IMR-90 (cell line): ENCODE results near the gene KRTAP4-5. TPM values are rescaled to one million over a fixed set of nuclear protein-coding genes. Genes with fewer than 3 reads are reported as not detected.

Experiments
- ATAC-seq: fragments of 200-7000 bp; cut with Tn5 transposase; 2 replicates; pipeline ENCODE4 v1.9.1; 2020; ENCODE audit warnings: low read depth, mild to moderate bottlenecking, moderate library complexity
- BruUV-seq: library from RNA; stranded (reverse); fragments of 400-500 nt; replicated peaks from 2 replicates; lab custom pipeline; 2021; lab: Mats Ljungman, UMichigan
- CTCF ChIA-PET: fragments of 300-600 bp; formaldehyde crosslinking; extraction: SDS; loops from one replicate; lab custom pipeline; 2021; ENCODE audit warnings: antibody characterized with exemption; lab: Yijun Ruan, JAX
- POLR2A ChIA-PET: fragments of 300-600 bp; sonication (Branson Sonifier 250); formaldehyde crosslinking; loops from one replicate; lab custom pipeline; 2022; ENCODE audit warnings: antibody characterized with exemption; ENCODE audit not compliant: unreplicated experiment; lab: Charles Lee
- DNase-seq: peaks from one replicate; pipeline ENCODE4 v3.0.0; 2013
- H2AFZ ChIP-seq: replicated peaks from 2 replicates; pipeline ENCODE3; 2013; ENCODE audit warnings: low read length, mild to moderate bottlenecking; ENCODE audit not compliant: poor library complexity
- H2AK5ac ChIP-seq: 2 replicates; pipeline ENCODE4 v1.6.1; 2013; ENCODE audit warnings: low read depth, low read length, inconsistent platforms
- H2AK9ac ChIP-seq: replicated peaks from 2 replicates; pipeline ENCODE3; 2013; ENCODE audit warnings: mild to moderate bottlenecking, low read depth, low read length, moderate library complexity; ENCODE audit not compliant: poor library complexity
- H2BK120ac ChIP-seq: 2 replicates; pipeline ENCODE4 v1.6.1; 2013; ENCODE audit warnings: low read depth, low read length, inconsistent platforms
- H2BK15ac ChIP-seq: 3 replicates; pipeline ENCODE4 v1.6.1; 2013; ENCODE audit warnings: low read depth, low read length, inconsistent platforms
- H2BK20ac ChIP-seq: 2 replicates; pipeline ENCODE4 v1.6.1; 2013; ENCODE audit warnings: low read depth, mild to moderate bottlenecking, inconsistent platforms, low read length, moderate library complexity
- H2BK5ac ChIP-seq: 2 replicates; pipeline ENCODE4 v1.6.1; 2013; ENCODE audit warnings: mild to moderate bottlenecking, low read depth, low read length, inconsistent platforms; ENCODE audit not compliant: poor library complexity, severe bottlenecking
- H3K14ac ChIP-seq: replicated peaks from 2 replicates; pipeline ENCODE4 v1.6.1; 2013; ENCODE audit warnings: low read depth, low read length, inconsistent platforms
- H3K18ac ChIP-seq: 2 replicates; pipeline ENCODE4 v1.6.1; 2013; ENCODE audit warnings: low read depth, low read length, control low read depth
- H3K23ac ChIP-seq: 2 replicates; pipeline ENCODE4 v1.6.1; 2013; ENCODE audit warnings: low read depth, low read length, inconsistent platforms
- H3K27ac ChIP-seq: 2 replicates; pipeline ENCODE4 v1.5.1; 2013; ENCODE audit warnings: mild to moderate bottlenecking, control low read depth, low read length; ENCODE audit not compliant: insufficient read depth
- H3K27me3 ChIP-seq: 2 replicates; pipeline ENCODE4 v1.6.1; 2013; ENCODE audit warnings: low read length; ENCODE audit not compliant: control insufficient read depth, insufficient read depth
- H3K36me3 ChIP-seq: 2 replicates; pipeline ENCODE4 v1.6.1; 2013; ENCODE audit warnings: low read length, mixed read lengths; ENCODE audit not compliant: control insufficient read depth, insufficient read depth
- H3K4ac ChIP-seq: 2 replicates; pipeline ENCODE4 v1.6.1; 2013; ENCODE audit warnings: low read depth, low read length, inconsistent platforms
- H3K4me1 ChIP-seq: 2 replicates; pipeline ENCODE4 v1.6.1; 2013; ENCODE audit warnings: low read length, mixed read lengths; ENCODE audit not compliant: control insufficient read depth, insufficient read depth
- H3K4me2 ChIP-seq: 2 replicates; pipeline ENCODE4 v1.6.1; 2013; ENCODE audit warnings: low read depth, mild to moderate bottlenecking, control low read depth, low read length, moderate library complexity
- H3K4me3 ChIP-seq: 2 replicates; pipeline ENCODE4 v1.5.1; 2013; ENCODE audit warnings: low read depth, mild to moderate bottlenecking, control low read depth, low read length, moderate library complexity; ENCODE audit not compliant: insufficient read depth
- H3K56ac ChIP-seq: 2 replicates; pipeline ENCODE4 v1.6.1; 2013; ENCODE audit warnings: low read length, inconsistent platforms; ENCODE audit not compliant: insufficient read depth; ENCODE audit errors: extremely low read depth
- H3K79me1 ChIP-seq, 2 experiments: 2 replicates each; pipeline ENCODE4 v1.6.1; 2013; ENCODE audit warnings: low read length in 2 of 2, inconsistent platforms in 1 of 2, low read depth in 1 of 2
- H3K9ac ChIP-seq: 2 replicates; pipeline ENCODE4 v1.6.1; 2013; ENCODE audit warnings: low read depth, low read length, control low read depth
- H3K9me1 ChIP-seq: 2 replicates; pipeline ENCODE4 v1.6.1; 2013; ENCODE audit warnings: low read length, inconsistent platforms; ENCODE audit not compliant: insufficient read depth
- H3K9me3 ChIP-seq: 2 replicates; pipeline ENCODE4 v1.6.1; 2013; ENCODE audit warnings: low read length; ENCODE audit not compliant: control insufficient read depth, insufficient read depth
- H4K20me1 ChIP-seq: 2 replicates; pipeline ENCODE4 v1.6.1; 2013; ENCODE audit warnings: low read length, inconsistent platforms; ENCODE audit not compliant: insufficient read depth
- H4K5ac ChIP-seq: 2 replicates; pipeline ENCODE4 v1.6.1; 2013; ENCODE audit warnings: mild to moderate bottlenecking, low read depth, low read length, control low read depth
- H4K8ac ChIP-seq, 2 experiments: 2 replicates each; pipeline ENCODE4 v1.6.1; 2013; ENCODE audit warnings: low read depth in 2 of 2, low read length in 2 of 2, control low read depth in 1 of 2, inconsistent platforms in 1 of 2
- H4K91ac ChIP-seq: 2 replicates; pipeline ENCODE4 v1.6.1; 2013; ENCODE audit warnings: low read depth, low read length, inconsistent platforms; ENCODE audit not compliant: insufficient read depth
- CEBPB ChIP-seq: IDR thresholded peaks from 2 replicates; pipeline ENCODE4 v1.6.1; 2012; ENCODE audit warnings: low read depth, low read length, improper control_type of control experiment
- CTCF ChIP-seq: conservative IDR thresholded peaks from 2 replicates; pipeline ENCODE4 v1.5.1; 2012; ENCODE audit warnings: mild to moderate bottlenecking, low read depth, low read length, improper control_type of control experiment
- ELK1 ChIP-seq: fragments of 150-350 bp; IDR thresholded peaks from 2 replicates; pipeline ENCODE4 v1.6.1; 2016; ENCODE audit warnings: low read depth, mild to moderate bottlenecking, low read length, moderate library complexity, borderline replicate concordance
- FOS ChIP-seq: fragments of 150-350 bp; IDR thresholded peaks from 2 replicates; pipeline ENCODE4 v1.6.1; 2016; ENCODE audit warnings: low read depth, low read length
- MAFK ChIP-seq: IDR thresholded peaks from 2 replicates; pipeline ENCODE4 v1.6.1; 2012; ENCODE audit warnings: low read depth, low read length, improper control_type of control experiment
- MAZ ChIP-seq: IDR thresholded peaks from 2 replicates; pipeline ENCODE4 v1.6.1; 2012; ENCODE audit warnings: low read depth, mild to moderate bottlenecking, low read length, improper control_type of control experiment, moderate library complexity, borderline replicate concordance
- MXI1 ChIP-seq: IDR thresholded peaks from 2 replicates; pipeline ENCODE4 v1.6.1; 2012; ENCODE audit warnings: low read depth, mild to moderate bottlenecking, low read length, moderate library complexity, borderline replicate concordance
- POLR2A ChIP-seq: IDR thresholded peaks from 2 replicates; pipeline ENCODE4 v1.6.1; 2012; ENCODE audit warnings: mild to moderate bottlenecking, low read depth, low read length
- RAD21 ChIP-seq: IDR thresholded peaks from 2 replicates; pipeline ENCODE4 v1.6.1; 2012; ENCODE audit warnings: low read length, improper control_type of control experiment
- RCOR1 ChIP-seq: IDR thresholded peaks from 2 replicates; pipeline ENCODE4 v1.6.1; 2012; ENCODE audit warnings: mild to moderate bottlenecking, low read length, improper control_type of control experiment; ENCODE audit not compliant: insufficient replicate concordance
- SMC3 ChIP-seq: fragments of 150-350 bp; IDR thresholded peaks from 2 replicates; pipeline ENCODE4 v1.6.1; 2016; ENCODE audit warnings: low read depth, mild to moderate bottlenecking, antibody characterized with exemption, low read length, moderate library complexity
- WGBS, 2 experiments: methylation state at CpG; one replicate each; pipeline versions ENCODE4 v1.1.5 to v1.1.7; 2013; ENCODE audit warnings: missing lambda C conversion rate in 2 of 2; ENCODE audit not compliant: insufficient read length in 1 of 2; ENCODE audit errors: extremely low coverage in 2 of 2; 5-methylcytosine and 5-hydroxymethylcytosine counted together
- dilution Hi-C: fragments of 300-500 bp; cut with HindIII; formaldehyde crosslinking; loops from one replicate; pipeline ENCODE4 v1.14.3; 2018; ENCODE audit warnings: low sequenced_read_pairs; ENCODE audit not compliant: unreplicated experiment
- in situ Hi-C: fragments of 300-500 bp; cut with MboI; formaldehyde crosslinking; loops from 3 replicates; pipeline ENCODE4 v1.14.3; 2019; ENCODE audit warnings: low sequenced_read_pairs, inconsistent platforms, mixed read lengths
- intact Hi-C: fragments of 100-400 bp; cut with micrococcal nuclease; formaldehyde crosslinking; loops from 2 replicates; pipeline ENCODE4 v1.10.0; 2022
- polyA plus RNA-seq, 3 experiments: library from polyadenylated mRNA; depleted of rRNA; stranded (reverse); fragments of >200 nt; gene quantifications; 2 replicates each; pipeline ENCODE4 v1.2.3, GENCODE V29; 2012; ENCODE audit warnings: low replicate concordance in 1 of 3
- total RNA-seq: library from RNA; depleted of rRNA; stranded (reverse); fragments of >200 nt; gene quantifications from 2 replicates; pipeline ENCODE4 v1.2.3, GENCODE V29; 2012

Gene KRTAP4-5
- total and polyA plus RNA-seq, 2 of the 4 experiments (the other 2 are of a cell fraction) = not detected

DNA sequence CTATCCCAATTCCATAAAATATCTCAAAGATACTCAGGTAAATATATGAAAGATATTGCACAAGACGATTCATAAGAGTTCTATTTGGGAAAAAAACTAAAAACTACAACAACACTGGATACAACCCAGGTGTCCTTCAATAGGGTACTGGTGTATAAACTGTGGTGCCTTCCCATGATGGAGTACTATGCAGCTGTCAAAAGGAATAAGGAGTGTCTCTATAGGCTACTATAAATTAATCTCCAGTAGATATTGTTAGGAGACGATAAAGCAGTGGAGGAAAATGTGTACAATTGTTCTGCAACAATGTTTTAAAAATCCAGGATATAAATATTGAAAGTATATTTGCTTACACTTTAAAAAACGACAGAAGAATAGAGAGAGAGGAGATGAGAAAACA lies 23.2 kb downstream of the KRTAP4-5 start:
- no peak overlapping the region for H3K27ac ChIP-seq
- no peak overlapping the region for H4K8ac ChIP-seq
- TF ChIP-seq MXI1 = no peak
- no peak for TF ChIP-seq CTCF
- no peak for TF ChIP-seq SMC3
- TF ChIP-seq RAD21 = no peak
- no peak for TF ChIP-seq CEBPB
- TF ChIP-seq MAFK = no peak
- no peak for TF ChIP-seq RCOR1
- TF ChIP-seq ELK1 = no peak
- no peak for TF ChIP-seq FOS
- no peak for TF ChIP-seq MAZ
- TF ChIP-seq POLR2A = no peak
- H3K4me1 ChIP-seq = no peaks in the 10 kb centered on the region; the same call in 1 of the 2 replicates
- H2BK5ac ChIP-seq = no peak overlapping the region
- no peak overlapping the region for H3K56ac ChIP-seq
- no peak overlapping the region for H2AK5ac ChIP-seq
- no peak overlapping the region for H2BK20ac ChIP-seq
- no peaks in the 10 kb centered on the region for H3K9me1 ChIP-seq
- H3K4me2 ChIP-seq = no peak overlapping the region
- H3K4me3 ChIP-seq = no peak overlapping the region
- no peaks in the 10 kb centered on the region for H3K79me1 ChIP-seq
- H3K27me3 ChIP-seq = no peaks in the 10 kb centered on the region
- H3K9me3 ChIP-seq = peaks cover 2% of the 10 kb centered on the region; the same call in 1 of the 2 replicates
- ATAC-seq (no peak), DNase-seq (no peak)
- WGBS, 2 experiments = no CpG with 5 or more reads among the region's 3 CpGs
- no peak overlapping the region for H2BK15ac ChIP-seq
- H3K18ac ChIP-seq = no peak overlapping the region
- ChIA-PET POLR2A (no interaction called here), CTCF (no interaction called here)
- H3K9ac ChIP-seq = no peak overlapping the region
- no peak overlapping the region for H2AFZ ChIP-seq
- in situ Hi-C loops (no loop called here), dilution Hi-C loops (no loop called here), intact Hi-C loops (no loop called here)
- H4K5ac ChIP-seq = no peak overlapping the region
- H3K23ac ChIP-seq = no peak overlapping the region
- no peak overlapping the region for H2BK120ac ChIP-seq
- no TSS peak for BruUV-seq
- H4K91ac ChIP-seq = no peak overlapping the region
- no peak overlapping the region for H2AK9ac ChIP-seq
- H3K4ac ChIP-seq = no peak overlapping the region
- H4K20me1 ChIP-seq = no peaks in the 10 kb centered on the region
- no peaks in the 10 kb centered on the region for H3K36me3 ChIP-seq
- no peak overlapping the region for H3K14ac ChIP-seq
